M059J (cell line): Measurements from ENCODE around the gene SPACA4. TPM values are rescaled to one million over a fixed set of nuclear protein-coding genes. Genes with fewer than 3 reads are reported as not detected.

ENCODE experiments used
- DNase-seq: peaks from one replicate; pipeline ENCODE4 v3.0.0-alpha.2; 2012; ENCODE audit warnings: low read depth
- total RNA-seq: library from RNA; depleted of rRNA; stranded (reverse); fragments of >200 nt; shearing (Covaris generic); gene quantifications from 2 replicates; pipeline ENCODE4 v1.2.3, GENCODE V29; 2014

The SPACA4 gene
- total RNA-seq, 1 experiment from 2014 or later = not detected

- DNase-seq = no peak
Observed at GRCh38 chr19:48633148-48634035, 26.9 kb downstream of the SPACA4 start.

GRCh38 chr19:48634036-48634342 lies 27.4 kb downstream of the SPACA4 start:
- no peak for DNase-seq

GRCh38 chr19:48634424-48635262 lies 28.1 kb downstream of the SPACA4 start:
- DNase-seq = peak; percentile 96

GRCh38 chr19:48635263-48635965 lies 28.9 kb downstream of the SPACA4 start:
- peak; percentile 53 for DNase-seq

GRCh38 chr19:48635966-48636858 lies 29.7 kb downstream of the SPACA4 start:
- DNase-seq = no peak

- peak; percentile 53 for DNase-seq
Observed at GRCh38 chr19:48636859-48637448, 30.4 kb downstream of the SPACA4 start, which contains the start of gene DBP. Gene DBP, minus strand, starts transcription at chr19:48637379. Its CDS starts 385 bp downstream, at chr19:48636994.

GRCh38 chr19:48637449-48637947 lies 31.0 kb downstream of the SPACA4 start:
- peak; percentile 99 for DNase-seq

- peak; percentile 89 for DNase-seq
Observed at GRCh38 chr19:48637948-48638830, 31.6 kb downstream of the SPACA4 start.

- DNase-seq = no peak
Observed at GRCh38 chr19:48638831-48639381, 32.4 kb downstream of the SPACA4 start.

- no peak for DNase-seq
Observed at GRCh38 chr19:48639483-48640375, 33.2 kb downstream of the SPACA4 start.

- DNase-seq = no peak
Observed at GRCh38 chr19:48641850-48642249, 35.3 kb downstream of the SPACA4 start.

- no peak for DNase-seq
Observed at GRCh38 chr19:48642862-48643261, 36.3 kb downstream of the SPACA4 start.

- no peak for DNase-seq
Observed at GRCh38 chr19:48644355-48644754, 37.8 kb downstream of the SPACA4 start.

GRCh38 chr19:48644839-48645619 lies 38.5 kb downstream of the SPACA4 start:
- peak; percentile 73 for DNase-seq

GRCh38 chr19:48645620-48646000 lies 39.1 kb downstream of the SPACA4 start:
- no peak for DNase-seq

- DNase-seq = peak; percentile 81
Observed at GRCh38 chr19:48646001-48646721, 39.6 kb downstream of the SPACA4 start, which contains the start of gene CA11. Gene CA11, minus strand, starts transcription at chr19:48646187. Its CDS starts 555 bp downstream, at chr19:48645632.
